HG03064 (cell line): ENCODE data around the gene ZNF222.
A peak's percentile ranks its signal among the peaks of the same experiment; 100 is the strongest.

Experiments
- ATAC-seq: cut with Tn5 transposase; IDR thresholded peaks from one replicate; pipeline ENCODE4 v1.9.1; 2021; ENCODE audit warnings: low read depth; ENCODE audit not compliant: unreplicated experiment

The ZNF222 gene

DNA sequence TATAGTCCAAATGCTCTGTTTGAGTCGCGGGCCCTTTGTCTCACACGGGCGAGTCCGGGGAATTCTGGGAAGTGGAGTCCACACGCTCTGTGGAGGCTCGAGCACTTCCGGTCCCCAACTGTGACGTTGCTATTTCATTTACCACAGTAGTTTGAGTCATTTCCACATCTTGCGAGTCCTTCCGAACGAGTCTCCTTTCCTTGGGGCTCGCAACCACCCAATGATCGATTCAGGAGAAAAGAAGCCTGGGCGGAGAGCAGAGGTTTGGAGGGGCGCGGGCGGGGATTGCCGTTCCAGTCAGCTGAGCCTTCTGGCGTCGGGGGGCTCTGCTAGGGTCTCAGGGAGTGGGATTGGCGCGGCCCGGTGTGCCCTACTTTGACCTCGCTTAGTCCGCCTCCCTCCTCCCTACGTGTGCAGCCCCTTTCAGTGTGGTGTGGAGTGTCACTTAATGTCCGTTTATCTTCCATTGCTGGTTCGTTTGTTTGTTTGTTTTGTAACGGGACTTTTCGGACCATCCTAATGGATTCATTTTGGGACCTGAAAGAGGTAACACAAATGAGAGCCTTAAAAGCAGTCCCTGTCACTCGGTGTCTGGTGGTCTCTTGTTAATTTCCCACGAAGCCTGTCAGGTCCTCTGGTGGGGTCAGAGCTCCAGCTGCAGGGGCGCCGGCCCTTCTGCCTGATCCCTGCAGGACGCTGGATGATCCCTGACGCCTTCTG is at the start of gene ZNF222:
Gene ZNF222 (plus strand): TSS at position 163 of the 720 bp plus-strand sequence. CDS start 58 bp downstream, at position 221.
- peak; percentile 81 for ATAC-seq

DNA sequence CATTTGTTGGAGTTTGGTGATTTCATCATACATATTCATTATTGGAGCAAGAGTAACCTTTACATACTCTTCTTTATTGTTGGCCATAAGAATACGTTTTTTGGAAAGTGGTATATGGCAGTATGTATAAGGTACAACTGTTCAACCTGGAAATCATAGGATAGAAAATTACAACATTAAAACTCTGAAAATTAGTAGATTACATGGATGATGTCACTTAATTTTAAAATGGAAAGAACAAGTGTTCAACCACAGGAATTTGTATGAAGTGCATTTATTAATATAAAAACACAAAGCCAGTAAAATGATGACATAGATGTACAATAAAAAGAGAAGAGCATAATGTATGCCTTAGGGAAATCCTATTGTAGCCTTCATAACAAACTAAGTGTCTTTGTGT is 48.4 kb upstream of the ZNF222 start:
- ATAC-seq = no peak

- ATAC-seq = no peak
Measured at GRCh38 chr19:43983544-43983911, 41.7 kb upstream of the ZNF222 start.

- peak; percentile 87 for ATAC-seq
Measured at GRCh38 chr19:43983912-43984686, 41.1 kb upstream of the ZNF222 start, which contains the start of gene ZNF155. ZNF155 (plus strand) TSS chr19:43984188; CDS start chr19:43988544, 4,356 bp downstream.

DNA sequence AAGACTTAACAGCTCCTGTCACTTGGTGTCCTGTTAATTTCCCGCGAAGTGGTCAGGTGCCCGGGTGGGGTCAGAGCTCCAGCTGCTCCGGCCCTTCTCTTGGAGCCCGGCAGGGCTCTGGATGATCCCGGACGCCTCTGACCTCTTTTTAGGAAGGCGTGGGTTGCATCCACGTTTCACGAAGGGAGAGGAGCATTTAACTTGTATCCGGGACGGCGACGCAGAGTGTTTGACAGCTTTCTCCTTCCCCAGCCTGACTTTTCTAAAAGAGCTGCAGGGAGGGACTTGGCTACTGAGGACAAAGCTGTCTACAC is 40.5 kb upstream of the ZNF222 start:
- peak; percentile 17 for ATAC-seq

- ATAC-seq = no peak
Measured at GRCh38 chr19:43997631-43998290, 27.4 kb upstream of the ZNF222 start.

GRCh38 chr19:44002212-44002565 is 23.0 kb upstream of the ZNF222 start:
- ATAC-seq = no peak

DNA sequence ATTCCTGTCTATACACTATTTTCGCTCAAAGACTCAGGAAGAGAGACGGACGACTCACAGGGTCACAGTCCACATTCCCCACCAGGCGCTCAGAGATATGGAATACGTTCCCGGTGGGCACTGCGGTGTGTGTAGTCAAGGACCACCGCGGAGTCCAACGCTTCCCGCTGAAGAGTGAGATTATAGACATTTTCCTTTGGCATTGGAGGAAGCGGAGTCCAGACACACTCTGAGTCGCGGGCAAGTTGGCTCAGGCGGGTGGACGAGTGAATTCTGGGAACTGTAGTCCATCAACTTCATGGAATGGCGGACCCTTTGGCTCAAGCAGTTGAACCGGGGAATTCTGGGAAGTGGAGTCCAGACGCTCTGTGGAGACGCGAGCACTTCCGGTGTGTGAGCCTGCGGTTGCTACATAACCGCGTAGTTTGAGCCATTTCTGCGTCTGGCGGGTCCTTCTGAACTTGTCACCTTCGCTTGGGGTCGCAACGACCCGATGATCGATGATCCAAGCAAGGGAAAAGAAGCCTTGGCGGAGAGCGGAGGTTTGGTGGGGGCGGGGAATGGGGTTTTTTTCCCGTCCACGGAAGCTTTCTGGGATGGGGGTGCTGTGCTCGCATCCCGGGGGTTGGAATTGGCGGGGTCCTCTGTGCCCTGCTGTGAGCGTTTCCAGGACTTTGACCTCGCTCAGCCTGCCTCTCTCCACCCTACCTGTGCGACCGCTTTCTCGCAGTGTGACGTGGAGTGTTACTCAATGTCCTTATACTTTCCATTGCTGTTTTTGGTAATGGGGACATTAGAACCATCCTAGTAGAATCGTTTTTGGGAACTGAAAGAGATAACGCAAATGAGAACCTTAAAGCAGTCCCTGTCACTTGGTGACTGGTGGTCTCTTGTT is 22.4 kb upstream of the ZNF222 start, which contains the start of gene ZNF230:
Gene ZNF230 (plus strand): TSS at position 392 of the 895 bp plus-strand sequence. CDS start 4,122 bp downstream, outside the sequence.
- peak; percentile 73 for ATAC-seq

DNA sequence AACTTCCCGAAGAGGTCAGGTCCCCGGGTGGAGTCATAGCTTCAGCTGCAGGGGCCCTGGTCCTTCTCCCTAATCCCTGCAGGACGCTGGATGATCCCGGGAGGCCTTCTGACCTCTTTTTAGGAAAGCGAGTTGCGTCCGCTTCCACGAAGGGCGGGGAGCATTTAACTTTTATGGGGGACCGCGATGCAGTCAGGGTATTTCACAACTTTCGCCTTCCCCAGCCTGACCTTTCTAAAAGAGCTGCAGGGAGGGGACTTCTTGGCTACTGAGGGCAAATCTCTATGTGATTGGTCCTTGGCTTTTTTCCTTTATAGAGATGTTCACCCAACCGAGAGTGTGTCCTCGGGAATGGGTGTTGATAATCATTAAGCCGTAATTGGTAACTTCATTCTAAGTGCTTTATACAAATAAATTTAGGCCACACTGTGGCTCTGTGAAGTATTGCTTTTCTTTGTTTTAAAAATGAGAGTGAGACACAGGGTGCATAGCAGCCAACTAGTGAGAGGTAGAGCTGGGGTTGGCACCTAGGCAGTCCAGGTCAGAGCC is 21.6 kb upstream of the ZNF222 start:
- ATAC-seq = peak; percentile 21

DNA sequence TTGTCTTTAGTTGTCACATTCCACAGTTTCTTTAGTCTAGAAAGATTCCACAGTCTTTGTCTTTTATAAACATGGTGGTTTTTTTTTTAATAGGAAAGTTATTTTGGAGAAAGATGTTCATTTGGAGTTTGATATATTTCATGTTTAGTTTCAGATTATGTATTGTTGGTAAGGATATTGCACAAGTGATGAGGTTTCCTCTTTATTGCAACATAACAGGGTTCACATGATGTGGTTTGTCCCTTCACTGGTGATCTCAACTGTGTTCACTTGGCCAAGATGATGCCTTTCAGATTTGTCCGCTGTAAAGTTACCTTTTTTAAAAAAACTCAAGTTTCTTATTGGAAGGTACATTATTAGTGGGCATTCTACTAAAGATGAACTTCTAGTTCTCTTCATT is 19.2 kb upstream of the ZNF222 start:
- ATAC-seq = no peak

- no peak for ATAC-seq
Measured at GRCh38 chr19:44007473-44007872, 17.7 kb upstream of the ZNF222 start.

DNA sequence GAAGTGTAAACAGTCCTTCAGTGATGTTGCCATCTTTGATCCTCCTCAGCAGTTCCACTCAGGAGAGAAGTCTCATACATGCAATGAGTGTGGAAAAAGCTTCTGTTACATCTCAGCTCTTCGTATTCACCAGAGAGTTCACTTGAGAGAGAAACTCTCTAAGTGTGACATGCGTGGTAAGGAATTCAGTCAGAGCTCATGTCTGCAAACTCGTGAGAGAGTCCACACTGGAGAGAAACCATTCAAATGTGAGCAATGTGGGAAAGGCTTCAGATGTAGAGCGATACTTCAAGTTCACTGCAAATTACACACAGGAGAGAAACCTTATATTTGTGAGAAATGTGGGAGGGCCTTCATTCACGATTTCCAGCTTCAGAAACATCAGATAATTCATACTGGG is 14.7 kb upstream of the ZNF222 start:
- ATAC-seq = no peak

GRCh38 chr19:44019498-44019897 is 5.7 kb upstream of the ZNF222 start:
- no peak for ATAC-seq

- no peak for ATAC-seq
Measured at GRCh38 chr19:44021221-44021620, 4.0 kb upstream of the ZNF222 start.

DNA sequence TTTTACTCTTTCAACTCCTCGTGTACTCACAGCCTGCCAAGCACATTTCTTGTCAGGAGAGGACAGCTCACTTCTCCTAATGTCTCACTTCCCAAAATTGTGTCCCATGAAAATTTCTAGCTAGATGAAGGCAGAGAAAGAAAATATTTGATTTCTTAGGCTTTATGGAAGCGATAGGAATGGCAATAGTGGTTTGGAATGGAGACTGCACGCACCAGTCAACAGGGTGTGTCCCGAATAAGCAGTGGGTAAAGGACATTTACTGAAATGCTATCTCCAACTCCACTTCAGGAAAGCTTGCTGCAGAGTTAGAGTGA is 321 bp upstream of the ZNF222 start:
- ATAC-seq = no peak

DNA sequence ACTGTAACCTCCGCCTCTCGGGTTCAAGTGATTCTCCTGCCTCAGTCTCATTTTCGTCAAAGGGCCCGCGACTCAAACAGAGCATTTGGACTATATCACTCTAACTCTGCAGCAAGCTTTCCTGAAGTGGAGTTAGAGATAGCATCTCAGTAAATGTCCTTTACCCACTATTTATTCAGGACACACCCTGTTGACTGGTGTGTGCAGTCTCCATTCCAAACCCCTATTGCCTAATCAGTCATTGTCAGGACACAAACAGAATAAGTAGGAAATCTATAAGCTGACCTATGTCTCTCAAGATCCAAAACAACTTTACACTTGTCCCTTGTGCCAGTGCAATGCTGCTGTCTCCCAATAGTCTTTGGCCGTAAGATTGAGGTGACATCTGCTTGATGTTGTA is 1.4 kb downstream of the ZNF222 start:
- ATAC-seq = no peak

- ATAC-seq = no peak
Measured at GRCh38 chr19:44032001-44032610, 6.9 kb downstream of the ZNF222 start.

DNA sequence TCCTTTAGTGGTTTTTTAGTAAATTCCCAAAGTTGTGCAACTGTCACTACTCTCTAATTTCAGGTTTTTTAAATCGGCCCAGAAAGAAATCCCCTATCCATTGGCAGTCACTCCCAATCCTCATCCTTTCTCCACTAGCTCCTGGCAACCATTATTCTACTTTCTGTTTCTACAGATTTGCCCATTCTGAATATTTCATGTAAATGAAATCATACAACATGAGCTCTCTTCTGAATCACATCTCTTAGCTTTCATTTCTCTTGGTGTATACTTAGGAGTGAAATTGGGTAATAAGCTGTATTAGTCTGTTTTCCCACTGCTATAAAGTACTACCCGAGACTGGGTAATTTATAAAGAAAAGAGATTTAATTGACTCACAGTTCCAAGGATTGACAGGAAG is 17.0 kb downstream of the ZNF222 start:
- ATAC-seq = no peak

DNA sequence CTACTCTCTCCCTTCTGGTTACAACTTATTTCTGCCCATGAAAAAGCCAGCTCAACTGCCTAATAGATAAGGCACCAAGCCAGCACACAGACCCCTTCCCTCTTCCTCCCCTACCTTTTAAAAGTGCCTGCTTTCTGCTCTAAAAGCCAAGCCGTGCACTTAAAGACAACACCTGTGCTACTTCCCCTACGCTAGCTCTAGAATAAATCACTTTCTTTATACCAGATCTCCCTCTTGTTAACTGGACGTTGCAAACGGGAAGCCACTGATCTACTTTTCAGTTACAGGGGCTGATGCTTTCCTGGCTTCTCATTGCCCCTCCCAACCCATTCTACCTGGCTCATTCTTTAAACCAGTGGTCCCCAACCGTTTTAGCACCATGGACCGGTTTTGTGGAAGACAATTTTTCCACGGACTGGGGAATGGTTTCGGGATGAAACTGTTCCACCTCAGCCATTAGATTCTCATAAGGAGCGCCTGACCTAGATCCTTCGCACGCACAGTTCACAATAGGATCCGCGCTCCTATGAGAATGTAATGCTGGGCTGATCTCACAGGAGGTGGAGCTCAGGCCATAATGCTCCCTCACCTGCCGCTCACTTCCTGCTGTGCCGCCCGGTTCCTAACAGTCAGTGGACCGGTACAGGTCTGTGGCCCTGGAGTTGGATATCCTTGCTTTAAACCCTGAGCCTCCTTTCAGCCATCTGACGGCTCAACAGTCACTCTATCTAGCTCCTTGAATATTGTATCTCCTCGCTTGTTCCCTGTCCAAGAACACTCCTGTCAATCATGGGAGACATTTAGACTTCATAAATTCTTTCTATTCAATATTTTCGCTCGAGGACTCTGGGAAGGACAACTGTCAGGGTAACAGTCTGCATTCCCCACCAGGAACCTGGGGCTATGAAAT is 25.8 kb downstream of the ZNF222 start:
- no peak for ATAC-seq
